CD14-positive monocyte (primary cell): Measurements from ENCODE around the gene PDAP1. TPM values are rescaled to one million over a fixed set of nuclear protein-coding genes. Genes with fewer than 3 reads are reported as not detected.

Experiments used
- DNase-seq, 3 donors: peaks; one replicate each; pipeline ENCODE4 v3.0.0-alpha.2; 2011 to 2022
- H2AFZ ChIP-seq: 2 replicates; pipeline ENCODE4 v1.6.0; 2012; ENCODE audit warnings: mild to moderate bottlenecking, low read depth, low read length, inconsistent platforms; ENCODE audit not compliant: insufficient read depth, poor library complexity, severe bottlenecking
- H3K27ac ChIP-seq, 2 donors: 1 replicate in 1 of 2; 2 replicates in 1 of 2; pipeline ENCODE4 v1.5.1; 2012 to 2013; ENCODE audit warnings: low read length in 2 of 2, control low read depth in 1 of 2, inconsistent platforms in 1 of 2, low read depth in 1 of 2, mild to moderate bottlenecking in 1 of 2
- H3K27me3 ChIP-seq, 2 donors: one replicate each; pipeline versions ENCODE4 v1.6.0 to v1.6.1; 2011 to 2013; ENCODE audit warnings: low read length in 2 of 2; ENCODE audit not compliant: control insufficient read depth in 2 of 2, insufficient read depth in 2 of 2
- H3K36me3 ChIP-seq, 2 donors: replicated peaks in 1 of 2; 1 replicate in 1 of 2; 2 replicates in 1 of 2; pipeline versions ENCODE4 v1.5.1 to v1.6.1; 2012 to 2013; ENCODE audit warnings: low read length in 2 of 2, control low read depth in 1 of 2, inconsistent platforms in 1 of 2, mild to moderate bottlenecking in 1 of 2; ENCODE audit not compliant: insufficient read depth in 2 of 2, control insufficient read depth in 1 of 2
- H3K4me1 ChIP-seq, 2 donors: 1 replicate in 1 of 2; 2 replicates in 1 of 2; pipeline versions ENCODE4 v1.5.1 to v1.6.1; 2012 to 2013; ENCODE audit warnings: low read length in 2 of 2, control low read depth in 1 of 2, inconsistent platforms in 1 of 2, mild to moderate bottlenecking in 1 of 2, moderate library complexity in 1 of 2; ENCODE audit not compliant: insufficient read depth in 2 of 2, control insufficient read depth in 1 of 2
- H3K4me2 ChIP-seq: replicated peaks from 2 replicates; pipeline ENCODE3; 2012; ENCODE audit warnings: low read length, moderate library complexity, mild to moderate bottlenecking; ENCODE audit not compliant: poor library complexity, severe bottlenecking; ENCODE audit errors: extremely low read depth
- H3K4me3 ChIP-seq, 3 experiments: fragments of 200-600 bp in 1 of 3; sonication (generic) in 1 of 3; replicated peaks in 1 of 3; 1 replicate in 2 of 3; 2 replicates in 1 of 3; pipeline ENCODE4 v1.5.1; 2011 to 2013; ENCODE audit warnings: low read length in 3 of 3, mild to moderate bottlenecking in 3 of 3, control low read depth in 2 of 3, low read depth in 2 of 3, inconsistent platforms in 1 of 3, moderate library complexity in 1 of 3
- H3K79me2 ChIP-seq: 2 replicates; pipeline ENCODE4 v1.6.0; 2012; ENCODE audit warnings: mild to moderate bottlenecking, control low read depth, inconsistent platforms, low read length, moderate library complexity; ENCODE audit not compliant: insufficient read depth
- H3K9ac ChIP-seq: 2 replicates; pipeline ENCODE4 v1.6.0; 2017; ENCODE audit warnings: low read length, mild to moderate bottlenecking; ENCODE audit not compliant: insufficient read depth, poor library complexity, severe bottlenecking
- H3K9me3 ChIP-seq, 2 donors: replicated peaks in 1 of 2; 1 replicate in 1 of 2; 2 replicates in 1 of 2; pipeline versions ENCODE4 v1.5.1 to v1.6.1; 2012 to 2013; ENCODE audit warnings: low read length in 2 of 2, control low read depth in 1 of 2; ENCODE audit not compliant: control insufficient read depth in 1 of 2, insufficient read depth in 1 of 2
- H4K20me1 ChIP-seq: 2 replicates; pipeline ENCODE4 v1.6.0; 2012; ENCODE audit warnings: mild to moderate bottlenecking, low read length, control low read depth, moderate library complexity; ENCODE audit not compliant: insufficient read depth
- H3K27ac Mint-ChIP-seq, 7 donors: one replicate each; pipeline ENCODE4 v1.8.0; 2020; ENCODE audit warnings: mild to moderate bottlenecking in 7 of 7, mixed read lengths in 7 of 7, moderate library complexity in 6 of 7, inconsistent platforms in 2 of 7
- H3K27me3 Mint-ChIP-seq, 3 donors: one replicate each; pipeline ENCODE4 v1.8.0; 2021 to 2022; ENCODE audit warnings: low read depth in 3 of 3, mild to moderate bottlenecking in 3 of 3, mixed read lengths in 3 of 3, moderate library complexity in 3 of 3, inconsistent platforms in 1 of 3
- H3K36me3 Mint-ChIP-seq, 2 donors: one replicate each; pipeline ENCODE4 v1.8.0; 2020; ENCODE audit warnings: mixed read lengths in 2 of 2, inconsistent platforms in 1 of 2, mild to moderate bottlenecking in 1 of 2
- H3K4me1 Mint-ChIP-seq: one replicate; pipeline ENCODE4 v1.8.0; 2020; ENCODE audit warnings: mild to moderate bottlenecking, mixed read lengths
- H3K4me3 Mint-ChIP-seq, 2 donors: one replicate each; pipeline ENCODE4 v1.8.0; 2020; ENCODE audit warnings: mild to moderate bottlenecking in 2 of 2, mixed read lengths in 2 of 2, moderate library complexity in 1 of 2
- H3K9me3 Mint-ChIP-seq, 7 donors: one replicate each; pipeline ENCODE4 v1.8.0; 2020 to 2022; ENCODE audit warnings: mixed read lengths in 7 of 7, mild to moderate bottlenecking in 6 of 7, moderate library complexity in 6 of 7, inconsistent platforms in 2 of 7
- WGBS: methylation state at CpG from one replicate; pipeline ENCODE4 v1.1.5; 2013; ENCODE audit warnings: missing lambda C conversion rate; ENCODE audit not compliant: insufficient coverage; 5-methylcytosine and 5-hydroxymethylcytosine counted together
- intact Hi-C, 2 donors: fragments of 100-400 bp; cut with micrococcal nuclease; formaldehyde crosslinking; loops; one replicate each; pipeline versions ENCODE4 v1.15.0 to v1.15.1; 2023
- polyA plus RNA-seq, 3 donors: library from polyadenylated mRNA; depleted of rRNA in 1 of 3; unstranded in 2 of 3; stranded (reverse) in 1 of 3; fragments of 300-500 nt in 2 of 3; fragments of >200 nt in 1 of 3; fragmentation: Illumina TruSeq in 2 of 3; gene quantifications; 1 replicate in 2 of 3; 2 replicates in 1 of 3; pipeline ENCODE4 v1.2.3, GENCODE V29; 2012 to 2021
- TF ChIP-seq, protein P1 (sequence below): fragments of 200-600 bp; IDR thresholded peaks from one replicate; pipeline ENCODE4 v1.8.0; 2022; ENCODE audit warnings: antibody characterized with exemption, mild to moderate bottlenecking

PDAP1 gene
- polyA plus RNA-seq, 3 donors: 9.8 to 43.3 (median 16.2) TPM

DNA sequence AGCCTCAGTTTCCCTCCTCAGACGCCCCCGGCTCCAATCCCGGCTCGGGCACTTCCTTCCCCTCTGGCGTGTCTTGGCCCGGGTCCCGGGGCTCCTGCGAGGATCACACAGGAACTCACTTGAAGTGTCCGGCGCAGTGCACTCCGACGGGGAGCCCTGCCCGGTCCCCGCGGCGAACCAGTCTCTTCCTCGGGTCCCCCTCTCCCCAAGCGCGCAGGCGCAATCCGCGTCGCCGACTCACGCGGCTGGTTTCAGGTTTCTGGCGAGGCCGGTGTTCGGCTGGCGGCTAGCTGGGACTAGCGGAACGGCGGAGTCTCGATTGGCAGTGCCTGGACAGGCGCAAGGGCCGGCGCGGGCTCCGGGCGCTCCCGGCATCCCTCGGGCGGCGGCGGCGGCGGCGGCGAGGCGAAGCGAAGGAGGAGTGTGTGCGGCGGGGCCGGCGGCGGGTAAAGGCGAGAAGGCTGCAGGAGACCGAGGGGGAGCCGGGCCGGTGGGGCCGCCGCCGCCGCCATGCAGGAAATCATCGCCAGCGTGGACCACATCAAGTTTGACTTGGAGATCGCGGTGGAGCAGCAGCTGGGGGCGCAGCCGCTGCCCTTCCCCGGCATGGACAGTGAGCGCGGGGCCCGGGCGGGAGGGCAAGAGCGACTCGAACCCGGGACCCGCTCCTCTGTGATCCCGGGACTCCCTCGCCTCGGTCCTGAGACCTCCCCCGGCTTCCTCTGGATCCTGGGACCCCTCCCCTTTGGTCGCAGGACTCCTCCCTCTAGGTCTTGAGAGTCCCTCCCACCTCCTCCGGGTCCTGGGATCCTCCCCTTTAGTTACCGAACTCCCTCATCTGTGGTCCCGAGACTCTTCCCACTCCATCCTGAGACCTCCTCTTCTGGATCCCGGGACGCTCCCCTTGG, 30.4 kb upstream of the PDAP1 start, which contains the start of the genes CPSF4 and PTCD1:
TSS of gene CPSF4 (plus strand) at position 371 of the 908 bp plus-strand sequence. CDS start at position 511, 140 bp downstream.
TSS of gene PTCD1 (minus strand) at position 226 of the 908 bp plus-strand sequence. CDS start 3,556 bp downstream, outside the sequence.
- peaks cover 19 to 40% of the 10 kb centered on the region in 2 donors for H3K36me3 Mint-ChIP-seq
- H3K4me1 Mint-ChIP-seq: peaks cover 26% of the 10 kb centered on the region
- H3K27me3 Mint-ChIP-seq: no peaks in the 10 kb centered on the region
- TF ChIP-seq, protein P1, sequence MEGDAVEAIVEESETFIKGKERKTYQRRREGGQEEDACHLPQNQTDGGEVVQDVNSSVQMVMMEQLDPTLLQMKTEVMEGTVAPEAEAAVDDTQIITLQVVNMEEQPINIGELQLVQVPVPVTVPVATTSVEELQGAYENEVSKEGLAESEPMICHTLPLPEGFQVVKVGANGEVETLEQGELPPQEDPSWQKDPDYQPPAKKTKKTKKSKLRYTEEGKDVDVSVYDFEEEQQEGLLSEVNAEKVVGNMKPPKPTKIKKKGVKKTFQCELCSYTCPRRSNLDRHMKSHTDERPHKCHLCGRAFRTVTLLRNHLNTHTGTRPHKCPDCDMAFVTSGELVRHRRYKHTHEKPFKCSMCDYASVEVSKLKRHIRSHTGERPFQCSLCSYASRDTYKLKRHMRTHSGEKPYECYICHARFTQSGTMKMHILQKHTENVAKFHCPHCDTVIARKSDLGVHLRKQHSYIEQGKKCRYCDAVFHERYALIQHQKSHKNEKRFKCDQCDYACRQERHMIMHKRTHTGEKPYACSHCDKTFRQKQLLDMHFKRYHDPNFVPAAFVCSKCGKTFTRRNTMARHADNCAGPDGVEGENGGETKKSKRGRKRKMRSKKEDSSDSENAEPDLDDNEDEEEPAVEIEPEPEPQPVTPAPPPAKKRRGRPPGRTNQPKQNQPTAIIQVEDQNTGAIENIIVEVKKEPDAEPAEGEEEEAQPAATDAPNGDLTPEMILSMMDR: no peak
- peaks cover 19 to 32% of the 10 kb centered on the region in 2 donors for H3K36me3 ChIP-seq
- peak; percentile 87 to 91 (median 89) for DNase-seq
- peak within 1 kb of the TSS; percentile 88 to 96 (median 95) for H3K27ac Mint-ChIP-seq
- H2AFZ ChIP-seq: peak within 1 kb of the TSS; percentile 99
- H3K4me1 ChIP-seq: peaks cover 21 to 23% of the 10 kb centered on the region in 2 donors
- no peaks in the 10 kb centered on the region for H3K9me3 Mint-ChIP-seq
- H3K27me3 ChIP-seq: no peaks in the 10 kb centered on the region
- H3K4me3 ChIP-seq: peak within 1 kb of the TSS; percentile 59 to 84 (median 83)
- H3K9me3 ChIP-seq: no peaks in the 10 kb centered on the region
- H3K4me2 ChIP-seq: peak within 1 kb of the TSS; percentile 86
- peak within 1 kb of the TSS; percentile 87 for H3K9ac ChIP-seq
- peaks cover 11% of the 10 kb centered on the region for H4K20me1 ChIP-seq
- H3K79me2 ChIP-seq: peaks cover 37% of the 10 kb centered on the region
- intact Hi-C loops: loop anchor here in 1 of 2 donors (1.0 kb wide), 1 partner anchor 27 kb away; the partner anchor contains the start of gene ATP5MF
- peak within 1 kb of the TSS; percentile 96 to 98 for H3K4me3 Mint-ChIP-seq
- peak within 1 kb of the TSS; percentile 66 to 88 for H3K27ac ChIP-seq
- under 1% methylated on average over 89 of the region's 89 CpGs for WGBS

DNA sequence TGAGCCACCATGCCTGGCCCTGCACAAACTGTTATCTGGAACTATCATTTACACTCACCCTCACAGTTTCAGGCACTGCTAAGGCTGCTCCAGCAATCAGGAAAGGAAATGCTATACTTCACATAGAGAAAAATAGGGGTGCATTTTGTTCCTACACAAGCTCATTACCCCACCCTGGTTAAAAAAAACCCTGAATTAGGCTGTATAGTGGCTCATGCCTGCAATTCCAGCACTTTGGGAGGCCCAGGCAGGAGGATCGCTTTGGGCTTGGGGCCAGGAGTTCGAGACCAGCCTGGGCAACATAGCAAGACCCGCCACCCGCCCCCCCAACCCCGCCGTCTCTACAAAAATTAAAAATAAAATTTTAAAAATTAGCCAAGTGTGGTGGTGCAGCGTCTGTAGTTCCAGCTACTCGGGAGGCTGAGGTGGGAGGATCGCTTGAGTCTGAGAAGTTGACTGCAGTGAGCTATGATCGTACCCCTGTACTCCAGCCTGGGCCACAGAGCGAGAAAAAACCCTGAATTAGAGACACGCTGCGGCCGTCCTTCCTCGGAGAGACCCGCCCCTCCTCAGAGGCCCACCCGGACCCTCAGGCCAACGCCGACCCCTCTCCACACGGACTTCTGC, 29.7 kb upstream of the PDAP1 start:
- Mint-ChIP-seq H3K27ac (peak overlapping the region; percentile 88 to 96 (median 95)), H3K4me1 (peaks cover 26% of the 10 kb centered on the region), H3K36me3 (peaks cover 20 to 40% of the 10 kb centered on the region in 2 donors), H3K27me3 (no peaks in the 10 kb centered on the region), H3K9me3 (no peaks in the 10 kb centered on the region), H3K4me3 (peak overlapping the region; percentile 96 to 98)
- Histone ChIP-seq H3K4me3 (peak overlapping the region; percentile 59 to 84 (median 83)), H3K9me3 (no peaks in the 10 kb centered on the region), H4K20me1 (peaks cover 11% of the 10 kb centered on the region), H3K4me1 (peaks cover 21 to 23% of the 10 kb centered on the region in 2 donors), H3K27me3 (no peaks in the 10 kb centered on the region), H3K4me2 (peak overlapping the region; percentile 86), H3K36me3 (peaks cover 22 to 32% of the 10 kb centered on the region in 2 donors), H3K27ac (peak overlapping the region; percentile 66 to 88), H2AFZ (peak overlapping the region; percentile 99), H3K9ac (peak overlapping the region; percentile 87), H3K79me2 (peaks cover 35% of the 10 kb centered on the region)
- TF ChIP-seq, protein P1: no peak
- no peak for DNase-seq
- intact Hi-C loops: no loop called here
- 0% methylated on average over 10 of the region's 20 CpGs for WGBS
